GM21737 (cell line): ENCODE measurements around the gene ARHGAP8.
"Not testable (repeated sequence)": the region's sequence is repeated elsewhere in the genome, so short reads cannot be mapped to it uniquely, and the experiment has no call there.

Source experiments
- ATAC-seq: cut with Tn5 transposase; IDR thresholded peaks from one replicate; pipeline ENCODE4 v1.9.1; 2021; ENCODE audit warnings: mild to moderate bottlenecking, moderate library complexity; ENCODE audit not compliant: unreplicated experiment

ARHGAP8 gene

DNA sequence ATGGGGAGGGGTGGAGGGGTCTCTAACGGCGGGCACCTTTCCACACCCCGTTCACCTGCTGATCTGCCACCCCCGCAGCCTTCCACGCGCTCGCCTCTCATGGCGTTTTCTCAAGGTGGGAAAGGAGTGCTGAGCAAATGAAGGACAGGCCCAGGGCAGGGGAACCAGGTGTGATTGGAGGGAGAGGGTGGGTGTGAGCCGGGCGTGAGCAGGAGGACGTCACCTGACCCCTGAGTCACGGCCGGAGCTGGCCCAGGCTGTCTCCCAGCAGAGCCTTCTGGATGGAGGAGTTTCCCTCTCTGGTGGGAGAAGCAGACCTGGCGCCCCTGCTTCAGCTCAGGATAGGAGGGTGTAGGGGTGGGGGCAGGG lies 14.0 kb upstream of the ARHGAP8 start:
- no peak for ATAC-seq

DNA sequence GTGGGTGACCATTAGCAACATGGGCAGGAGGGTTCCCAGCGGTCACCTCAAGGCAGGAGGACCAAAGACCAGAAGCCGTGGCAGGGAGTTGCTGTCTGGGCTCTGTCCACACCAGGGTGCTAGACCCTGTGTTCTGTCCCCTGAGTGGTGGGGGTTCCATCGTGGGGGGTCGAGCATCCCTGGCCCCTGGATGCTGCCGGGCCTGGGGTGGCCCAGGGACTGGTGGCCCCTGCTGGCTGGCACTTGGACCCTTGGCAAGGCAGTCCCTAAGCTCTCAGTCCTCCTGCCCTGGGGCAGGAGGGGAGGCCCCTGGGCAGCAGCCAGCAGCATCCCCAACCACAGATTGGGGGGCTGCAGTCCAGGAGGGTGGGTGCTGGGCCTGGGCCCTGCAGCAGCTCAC lies 13.4 kb upstream of the ARHGAP8 start:
- no peak for ATAC-seq

DNA sequence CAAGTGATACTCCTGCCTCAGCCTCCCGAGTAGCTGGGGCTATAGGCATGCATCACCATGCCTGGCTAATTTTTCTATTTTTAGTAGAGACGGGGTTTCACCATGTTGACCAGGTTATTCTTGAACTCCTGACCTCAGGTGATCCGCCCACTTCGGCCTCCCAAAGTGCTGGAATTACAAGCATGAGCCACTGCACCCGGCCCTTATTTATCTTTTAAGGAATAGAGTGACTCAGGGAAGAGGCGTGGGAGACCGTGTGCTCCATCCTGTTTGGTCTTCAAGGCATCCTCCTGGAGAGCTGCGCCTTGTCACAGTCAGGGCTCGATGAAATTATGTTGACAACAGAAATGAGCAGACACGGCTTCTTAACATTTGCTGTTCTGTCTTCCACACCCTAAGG lies 12.7 kb upstream of the ARHGAP8 start:
- ATAC-seq: not testable (repeated sequence)

DNA sequence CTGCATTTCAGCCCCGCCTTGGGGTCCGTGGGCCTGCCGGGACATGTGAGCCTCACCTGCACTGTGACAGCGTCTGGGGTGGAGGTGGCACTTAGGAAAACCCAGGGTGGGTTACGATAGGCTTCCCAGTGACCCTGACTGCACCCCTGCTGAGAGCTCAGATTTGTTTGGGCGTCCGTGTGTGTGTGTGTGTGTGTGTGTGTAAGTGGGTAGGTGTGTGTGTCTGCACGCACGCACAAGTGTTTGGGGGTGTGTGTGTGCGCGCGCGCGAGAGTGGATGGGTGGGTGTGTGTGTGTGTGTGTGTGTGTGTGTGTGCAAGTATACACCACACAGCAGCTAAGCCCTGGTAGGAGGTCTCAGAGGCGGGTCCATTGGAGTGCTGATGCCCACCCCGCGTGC lies 12.1 kb upstream of the ARHGAP8 start:
- ATAC-seq: no peak

DNA sequence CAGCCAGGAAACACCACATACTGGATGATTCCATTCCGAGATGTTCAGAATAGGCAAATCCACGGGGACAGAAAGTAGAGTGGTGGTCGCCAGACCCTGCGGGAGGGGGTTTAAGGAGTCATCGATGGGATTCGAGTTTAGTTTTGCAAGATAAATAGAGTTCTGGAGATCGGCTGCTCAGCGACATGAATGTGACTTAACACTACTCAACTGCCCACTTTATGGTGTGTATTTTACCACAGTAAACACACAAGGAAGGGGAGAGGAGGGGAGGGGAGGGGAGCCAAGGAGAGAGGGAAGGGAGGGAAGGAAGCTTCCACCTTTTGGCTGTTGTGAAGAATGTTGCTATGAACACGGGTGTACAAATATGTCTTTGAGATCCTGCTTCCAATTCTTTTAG lies 10.4 kb upstream of the ARHGAP8 start:
- ATAC-seq: no peak

DNA sequence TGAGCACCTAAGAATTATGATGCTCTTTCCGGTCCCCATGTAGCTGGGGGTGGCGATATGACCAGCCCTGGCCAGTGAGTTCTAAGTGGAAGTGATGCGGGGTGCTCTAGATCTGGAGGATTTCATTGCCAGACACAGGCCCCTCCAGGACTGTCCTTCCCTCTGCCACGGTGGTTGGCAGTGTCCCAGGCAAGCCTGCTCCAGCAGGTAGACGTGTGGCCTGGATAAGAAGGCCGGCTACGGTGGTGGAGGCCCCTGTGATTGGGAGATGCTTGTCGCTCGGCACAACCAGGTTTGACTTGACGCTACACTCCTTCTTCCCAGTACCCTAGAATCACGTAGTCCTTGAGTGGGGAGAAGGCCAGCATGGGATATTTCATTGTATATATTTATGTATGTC lies 9.1 kb upstream of the ARHGAP8 start:
- no peak for ATAC-seq

DNA sequence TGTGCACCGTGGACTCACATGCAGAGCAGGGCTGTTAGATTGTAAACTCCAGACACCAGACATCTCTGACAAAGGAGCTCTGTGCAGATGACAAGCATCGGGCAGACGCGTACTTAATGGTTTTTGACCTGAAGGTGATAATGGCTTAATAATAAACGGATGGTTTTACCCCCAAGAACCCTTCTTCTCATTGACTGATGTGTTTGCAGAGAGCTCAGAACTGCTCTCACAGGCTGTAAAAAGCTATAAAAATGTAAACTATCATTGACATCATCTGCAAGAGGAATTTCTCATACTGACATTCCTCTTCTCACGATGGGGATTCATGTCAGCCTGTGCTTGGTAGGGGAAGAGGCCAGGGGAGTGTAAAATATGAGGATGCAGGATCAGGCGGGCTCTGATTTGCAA lies 8.6 kb upstream of the ARHGAP8 start:
- ATAC-seq: no peak

DNA sequence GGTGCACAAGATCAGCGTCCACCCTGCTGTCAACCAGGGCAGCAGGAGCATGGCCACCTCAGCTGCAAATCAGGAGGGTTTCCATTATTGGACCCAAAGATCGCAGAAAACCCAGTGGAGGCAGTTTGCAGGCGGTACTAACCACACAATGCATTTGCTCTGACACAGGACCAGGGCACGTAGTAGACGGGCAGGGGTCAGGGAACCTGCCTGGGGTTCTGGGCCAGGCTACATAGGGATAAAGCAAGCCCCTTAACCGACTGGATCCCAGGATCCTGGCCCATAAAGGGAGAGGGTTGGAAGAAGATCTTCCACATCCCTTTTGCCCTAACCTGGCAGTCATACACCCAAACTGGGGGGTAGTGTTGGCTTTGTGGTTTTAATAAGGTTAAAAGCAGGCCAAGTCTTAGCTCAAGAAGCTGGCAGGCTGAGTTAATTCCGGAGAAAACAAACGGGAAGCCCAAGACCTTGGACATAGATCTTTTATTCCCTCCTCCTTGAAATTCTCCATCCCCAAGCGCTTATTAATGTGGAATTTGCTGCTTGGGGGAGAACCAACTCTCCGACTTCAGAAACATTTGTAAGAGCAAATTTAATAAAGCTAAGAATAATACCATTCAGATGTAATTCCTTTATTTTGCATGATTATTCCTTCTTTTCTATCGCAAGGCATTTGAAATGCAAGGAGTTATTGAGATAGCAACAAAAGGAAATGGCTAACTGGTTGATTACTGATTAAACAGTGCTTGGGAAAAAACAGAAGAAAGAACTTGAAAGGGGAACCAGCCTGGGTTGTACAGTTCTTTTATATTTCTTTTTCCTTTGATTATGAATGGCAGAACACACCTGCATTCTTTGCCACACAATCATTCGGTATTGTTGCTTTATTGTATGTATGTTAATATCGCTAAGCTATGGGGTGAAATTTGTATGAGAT lies 6.3 kb upstream of the ARHGAP8 start:
- ATAC-seq: no peak

DNA sequence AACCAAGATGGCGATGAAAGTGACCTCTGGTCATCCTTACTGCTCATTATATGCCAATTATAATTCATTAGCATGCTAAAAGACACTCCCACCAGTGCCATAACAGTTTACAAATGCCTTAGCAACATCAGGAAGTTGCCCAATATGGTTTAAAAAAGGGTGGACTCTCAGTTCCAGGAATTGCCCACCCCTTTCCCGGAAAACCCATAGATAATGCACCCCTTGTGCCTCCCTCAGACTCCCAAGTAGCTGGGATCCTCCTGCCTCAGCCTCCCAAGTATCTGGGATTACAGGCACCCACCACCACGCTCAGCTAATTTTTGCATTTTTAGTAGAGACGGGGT lies 4.6 kb upstream of the ARHGAP8 start:
- ATAC-seq: not testable (repeated sequence)

DNA sequence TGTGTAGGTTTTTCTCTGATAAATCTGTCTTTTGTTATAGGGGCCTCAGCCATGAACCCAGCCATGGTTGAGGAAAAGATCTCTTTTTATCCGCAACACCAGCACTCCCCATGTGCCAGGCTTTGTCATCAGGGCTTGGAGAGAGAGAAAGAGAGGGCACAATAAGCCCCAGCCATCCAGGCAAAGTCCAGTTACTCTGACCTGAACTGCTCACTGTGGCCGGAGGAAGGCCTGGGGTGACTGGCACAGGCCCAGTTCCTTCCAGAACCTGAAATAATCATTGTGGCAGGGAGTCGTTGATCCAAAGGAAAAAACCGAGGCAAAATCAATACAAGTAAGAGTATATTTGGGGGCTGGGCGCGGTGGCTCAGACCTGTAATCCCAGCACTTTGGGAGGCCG lies 3.9 kb upstream of the ARHGAP8 start:
- no peak for ATAC-seq

DNA sequence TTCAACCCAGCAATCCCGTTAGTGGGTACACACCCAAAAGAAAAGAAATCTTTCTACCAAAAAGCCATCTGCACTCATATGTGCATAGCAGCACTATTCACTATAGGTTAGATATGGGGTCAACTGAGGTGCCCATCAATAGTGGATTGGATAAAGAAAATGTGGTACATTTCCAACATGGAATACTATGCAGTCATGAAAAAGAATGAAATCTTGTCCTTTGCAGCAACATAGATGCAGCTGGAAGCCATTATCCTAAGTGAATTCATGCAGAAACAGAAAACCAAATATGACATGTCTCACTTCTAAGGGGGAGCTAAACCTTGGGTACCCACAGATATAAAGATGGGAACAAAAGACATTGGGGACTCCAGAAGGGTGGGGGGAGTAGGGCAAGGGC lies 1.9 kb upstream of the ARHGAP8 start:
- no peak for ATAC-seq

DNA sequence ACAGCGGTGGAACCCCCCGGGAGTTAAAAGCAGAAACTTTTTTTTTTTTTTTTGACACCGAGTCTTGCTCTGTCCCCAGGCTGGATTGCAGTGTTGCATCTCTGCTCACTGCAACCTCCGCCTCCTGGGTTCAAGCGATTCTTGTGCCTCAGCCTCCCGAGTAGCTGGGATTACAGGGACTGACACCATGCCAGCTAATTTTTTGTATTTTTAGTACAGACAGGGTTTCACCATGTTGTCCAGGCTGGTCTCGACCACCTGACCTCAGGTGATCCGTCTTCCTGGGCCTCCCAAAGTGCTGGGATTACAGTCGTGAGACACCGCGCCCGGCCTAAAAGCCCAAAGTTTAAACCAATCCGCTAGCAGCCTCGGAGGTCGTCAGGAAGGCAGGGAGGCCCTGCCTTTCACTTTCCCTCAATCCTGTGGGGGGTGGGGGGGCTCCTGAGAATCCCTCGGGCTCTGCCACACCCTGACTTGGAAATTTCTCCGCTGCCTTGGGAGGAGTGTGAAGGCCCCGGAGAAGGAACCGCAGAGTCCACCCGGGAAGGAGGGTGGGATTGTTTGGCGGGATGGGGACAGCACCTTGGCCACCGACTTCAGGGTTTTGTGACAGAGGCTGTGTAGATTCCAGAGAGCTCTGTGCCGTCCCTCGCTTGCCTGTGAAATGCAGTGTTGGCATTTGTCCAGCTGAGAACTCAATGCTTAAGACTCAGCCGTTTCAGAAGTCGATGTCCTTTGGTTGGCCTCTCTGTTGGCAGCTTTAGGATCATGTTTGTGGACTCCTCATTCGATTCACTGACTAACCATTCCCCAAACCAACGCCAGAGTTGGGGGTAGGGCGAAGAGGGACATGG lies 1.0 kb downstream of the ARHGAP8 start:
- ATAC-seq: no peak

DNA sequence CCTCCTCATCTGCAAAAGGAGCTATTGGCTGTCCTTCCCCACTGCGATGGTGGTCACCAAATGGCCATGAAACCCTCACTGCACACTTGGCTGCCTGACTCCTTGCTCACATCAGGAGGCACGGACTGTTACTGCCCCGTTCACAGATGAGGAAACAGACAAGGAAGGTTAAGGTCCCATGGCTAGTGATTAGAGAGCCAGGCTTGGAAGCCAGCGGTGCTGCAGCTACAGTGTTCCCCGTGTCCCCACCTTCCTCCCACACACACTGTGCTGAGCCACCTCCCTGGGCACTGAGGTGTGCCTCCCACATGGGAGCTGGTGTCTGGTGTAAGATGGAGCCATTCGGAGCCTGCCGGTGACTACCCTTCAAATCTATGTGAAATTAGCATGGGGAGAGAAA lies 2.6 kb downstream of the ARHGAP8 start:
- no peak for ATAC-seq

DNA sequence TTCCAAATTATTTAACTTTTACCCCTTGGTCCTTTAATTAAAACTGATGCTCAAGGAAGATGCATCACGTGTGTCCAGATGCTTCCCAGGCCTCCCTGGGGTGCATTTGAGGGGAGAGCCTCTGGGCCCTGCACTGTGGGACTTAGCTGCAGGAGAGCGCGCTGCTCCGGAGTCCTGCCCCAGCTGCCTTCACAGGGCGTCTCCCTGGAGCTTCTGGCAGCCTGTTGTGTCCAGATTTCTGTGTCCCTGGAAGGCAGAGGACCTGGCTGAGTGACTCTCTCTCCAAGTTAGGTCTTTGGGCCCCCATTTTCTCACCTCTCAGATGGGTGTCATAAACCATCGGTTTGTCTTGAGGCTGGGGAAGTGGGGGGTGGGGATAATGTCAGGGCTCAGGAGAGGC lies 3.0 kb downstream of the ARHGAP8 start:
- ATAC-seq: no peak

DNA sequence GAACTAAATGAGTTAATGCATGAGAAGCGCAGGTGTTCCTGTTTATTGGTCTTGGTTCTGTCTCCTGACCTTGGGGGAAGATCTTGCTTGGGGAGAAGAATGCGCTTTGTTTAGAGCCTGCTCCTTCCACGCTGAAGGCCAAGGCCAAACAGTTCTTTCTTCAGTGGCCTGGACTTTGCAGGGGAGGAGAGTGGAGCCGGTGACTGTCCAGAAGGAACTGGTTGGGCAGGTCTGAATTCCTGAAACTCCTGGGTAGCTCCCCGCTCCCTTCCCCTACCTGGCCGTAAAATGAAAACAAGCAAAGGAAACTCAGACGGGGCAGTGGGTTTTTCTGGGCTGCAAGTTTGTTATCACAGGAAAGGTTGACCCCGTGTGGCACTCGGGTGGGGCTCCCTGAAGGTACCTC lies 3.6 kb downstream of the ARHGAP8 start:
- no peak for ATAC-seq

DNA sequence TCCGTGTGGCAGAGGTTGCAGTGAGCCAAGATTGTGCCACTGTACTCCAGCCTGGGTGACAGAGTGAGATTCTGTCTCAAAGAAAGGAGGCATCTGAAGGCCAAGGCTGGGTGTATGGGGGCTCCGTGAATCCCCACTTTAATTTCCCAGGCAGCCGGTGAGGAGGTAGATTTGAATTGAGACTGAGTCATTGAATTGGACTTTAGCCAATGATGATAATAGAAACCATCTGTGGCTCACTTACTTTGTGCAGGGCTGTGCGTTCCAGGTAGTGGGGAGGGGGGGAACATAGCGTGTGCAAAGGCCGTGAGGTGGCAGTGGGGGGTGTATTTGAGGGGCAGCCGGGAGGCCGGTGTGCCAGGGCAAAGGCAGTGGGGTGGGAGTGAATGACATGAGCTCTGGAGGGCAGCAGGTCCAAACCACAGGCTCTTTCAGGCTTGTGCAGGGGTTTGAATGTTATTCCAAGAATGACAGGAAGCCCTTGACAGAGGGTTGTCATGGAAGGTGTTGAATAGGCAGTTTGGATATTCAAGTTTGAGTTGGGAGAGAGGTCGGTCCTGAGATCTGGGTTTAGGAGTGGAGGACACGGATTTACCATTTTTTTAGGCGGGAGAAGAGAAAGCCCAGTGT lies 6.1 kb downstream of the ARHGAP8 start:
- ATAC-seq: no peak

DNA sequence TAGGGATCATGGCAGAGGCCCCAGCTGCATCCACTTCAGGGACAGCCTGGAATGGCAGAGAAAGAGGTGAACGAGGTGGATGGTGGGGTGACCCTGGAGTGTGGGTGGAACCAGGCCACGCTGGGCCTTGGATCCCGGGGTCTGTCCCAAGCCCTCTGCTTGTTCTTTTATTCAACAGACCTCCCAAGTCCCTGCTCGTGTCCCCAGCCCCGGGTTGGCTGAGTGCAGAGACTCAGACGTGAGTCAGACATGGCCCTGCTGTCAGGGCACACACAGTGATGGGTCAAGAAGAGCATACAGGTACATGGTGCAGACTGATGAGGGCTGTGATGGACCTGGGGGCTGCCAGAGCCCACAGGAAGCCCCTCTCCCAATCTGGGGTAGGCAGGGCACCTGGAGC lies 6.6 kb downstream of the ARHGAP8 start:
- ATAC-seq: no peak

DNA sequence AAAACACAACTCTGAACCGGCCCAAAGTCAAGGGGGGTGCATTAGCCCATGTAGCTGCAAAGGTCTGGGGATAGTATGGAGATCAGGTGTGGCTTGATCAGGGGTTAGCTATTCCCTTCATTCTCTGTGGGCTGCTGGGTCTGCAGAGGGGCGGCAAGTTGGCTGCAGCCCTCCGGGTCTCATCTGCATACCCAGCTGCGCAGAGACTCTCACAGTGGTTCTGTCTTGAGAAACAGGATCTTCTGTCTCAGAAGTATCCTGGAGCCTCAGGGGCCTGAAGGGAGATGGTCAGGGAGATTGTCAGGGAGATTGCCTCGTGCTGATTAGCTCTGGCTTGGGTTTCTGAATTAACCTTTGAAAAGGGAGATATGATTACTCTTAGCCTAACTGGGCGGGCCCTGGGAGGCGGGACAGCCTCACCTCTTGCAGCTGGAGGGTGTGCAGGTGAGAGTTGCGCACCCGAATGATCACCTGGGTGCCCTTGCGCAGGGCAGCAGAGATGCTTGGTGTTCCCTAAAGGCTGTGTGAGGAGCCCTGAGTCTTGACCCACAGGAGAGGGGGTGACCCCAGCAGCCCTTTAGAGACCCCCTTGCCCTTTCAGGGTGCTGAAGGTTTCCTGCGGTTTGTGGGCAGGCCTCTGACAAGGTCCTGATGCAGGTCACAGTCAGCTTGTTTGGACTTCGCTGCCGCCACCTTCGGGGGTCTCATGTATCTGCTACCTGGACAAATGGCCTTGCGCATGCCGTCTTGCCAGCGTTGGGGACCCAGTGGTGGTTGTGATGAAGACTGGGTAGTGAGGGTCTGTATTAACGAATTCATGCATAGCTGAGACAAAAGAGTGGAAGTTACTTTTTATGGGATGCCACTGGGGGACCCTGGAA lies 7.3 kb downstream of the ARHGAP8 start:
- ATAC-seq: no peak

DNA sequence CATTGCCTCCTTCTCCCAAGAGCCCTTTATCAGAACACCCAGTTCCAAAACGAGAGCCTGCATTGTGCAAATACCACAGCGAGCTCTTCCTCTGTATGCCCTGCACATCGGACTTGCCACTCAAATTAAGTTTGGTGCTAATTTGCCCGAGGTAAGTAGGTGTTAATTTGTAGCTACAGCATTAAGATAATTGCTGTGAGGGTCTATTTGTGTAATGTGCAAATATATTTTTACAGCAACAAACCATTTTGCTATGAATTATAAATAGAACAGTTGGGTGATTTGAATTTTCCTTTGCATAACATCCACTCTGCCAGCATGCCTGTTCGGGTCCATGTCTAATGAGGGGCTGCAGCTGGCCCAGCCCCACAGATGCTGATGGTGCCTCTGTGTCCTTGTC lies 8.1 kb downstream of the ARHGAP8 start:
- no peak for ATAC-seq

DNA sequence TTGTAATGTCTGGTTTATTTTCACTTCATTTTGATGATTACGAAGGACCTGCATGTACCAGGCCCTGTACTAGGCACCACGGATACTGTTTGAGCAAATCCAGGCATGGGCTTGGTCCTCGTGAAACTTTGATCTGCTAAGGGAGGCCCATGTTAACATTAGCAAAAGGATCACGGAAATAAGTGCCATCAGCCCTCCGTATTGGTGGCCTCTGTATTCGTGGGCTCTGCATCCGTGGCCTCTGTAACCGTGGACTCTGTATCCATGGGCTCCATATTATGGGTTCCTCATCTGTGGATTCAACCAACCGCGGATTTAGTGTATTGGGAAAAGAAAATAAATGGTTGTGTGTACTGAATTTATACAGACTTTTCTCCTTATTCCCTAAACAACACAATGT lies 8.7 kb downstream of the ARHGAP8 start:
- no peak for ATAC-seq

DNA sequence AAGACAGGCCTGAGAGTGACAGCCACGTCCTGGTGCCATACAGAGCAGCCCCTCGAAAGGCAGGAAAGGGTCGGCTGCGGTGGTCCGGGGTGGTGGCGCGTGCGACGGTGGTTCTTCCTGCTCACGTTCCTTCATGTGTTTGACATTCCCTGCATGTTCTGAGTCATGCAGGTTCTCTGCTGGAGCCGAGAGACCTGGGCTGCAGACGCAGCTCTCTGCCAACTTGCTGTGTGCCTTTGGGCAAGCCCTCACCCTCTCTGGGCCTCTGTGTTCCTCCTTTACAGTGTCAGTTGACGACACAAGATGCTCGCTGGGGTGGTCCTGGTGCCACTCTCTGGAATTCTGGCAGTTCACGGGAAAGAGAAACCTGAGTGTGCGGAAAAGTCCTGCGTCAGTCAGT lies 12.0 kb downstream of the ARHGAP8 start:
- ATAC-seq: no peak
